Effector CD4-positive, alpha-beta T cell (primary cell): ENCODE measurements around the gene SCAI.
"Not testable (repeated sequence)": the region's sequence is repeated elsewhere in the genome, so short reads cannot be mapped to it uniquely, and the experiment has no call there.

Experiments
- DNase-seq: peaks from one replicate; pipeline ENCODE4 v3.0.0-alpha.2; 2020

Gene SCAI

GRCh38 chr9:125008599-125008998 is 134.7 kb downstream of the SCAI start:
- DNase-seq: no peak

DNA sequence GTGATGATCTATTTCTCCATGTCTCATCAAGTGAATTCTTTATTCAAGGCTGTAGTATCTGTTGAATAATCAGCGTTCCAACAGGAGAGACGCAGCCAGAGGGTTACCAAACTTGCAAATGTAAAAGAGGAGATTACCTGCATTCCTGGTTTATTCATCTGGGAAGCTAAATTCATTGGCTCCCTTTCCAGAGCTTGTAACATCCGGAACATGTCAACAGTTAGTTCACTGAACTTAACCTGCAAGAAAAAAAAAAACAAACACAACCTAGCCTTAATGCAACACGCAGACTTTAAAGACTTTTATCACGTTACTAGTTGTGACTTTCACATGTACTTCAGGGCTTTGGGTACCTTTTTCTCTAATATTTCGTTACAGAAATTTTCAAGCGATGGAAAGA is 140.0 kb downstream of the SCAI start:
- no peak for DNase-seq

GRCh38 chr9:124983698-124984097 is 159.6 kb downstream of the SCAI start:
- DNase-seq: no peak

DNA sequence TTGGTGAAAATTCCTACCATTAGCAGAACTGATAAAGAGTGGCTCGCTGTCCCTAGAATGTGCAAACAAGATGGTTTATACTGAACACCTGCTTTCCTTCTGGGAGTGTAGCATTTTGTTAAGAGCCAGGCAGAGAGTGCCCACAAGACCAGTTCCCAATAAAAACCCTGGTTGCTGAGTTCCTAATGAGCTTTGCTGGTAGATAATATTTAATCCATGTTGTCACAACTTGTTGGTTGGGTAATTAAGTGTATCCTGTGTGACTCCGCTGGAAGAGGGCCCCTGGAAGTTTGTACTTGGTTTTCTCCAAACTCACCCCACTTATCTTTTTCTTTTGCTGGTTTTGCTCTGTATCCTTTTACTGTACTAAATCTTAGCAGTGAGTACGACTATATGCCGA is 162.9 kb downstream of the SCAI start:
- DNase-seq: no peak

DNA sequence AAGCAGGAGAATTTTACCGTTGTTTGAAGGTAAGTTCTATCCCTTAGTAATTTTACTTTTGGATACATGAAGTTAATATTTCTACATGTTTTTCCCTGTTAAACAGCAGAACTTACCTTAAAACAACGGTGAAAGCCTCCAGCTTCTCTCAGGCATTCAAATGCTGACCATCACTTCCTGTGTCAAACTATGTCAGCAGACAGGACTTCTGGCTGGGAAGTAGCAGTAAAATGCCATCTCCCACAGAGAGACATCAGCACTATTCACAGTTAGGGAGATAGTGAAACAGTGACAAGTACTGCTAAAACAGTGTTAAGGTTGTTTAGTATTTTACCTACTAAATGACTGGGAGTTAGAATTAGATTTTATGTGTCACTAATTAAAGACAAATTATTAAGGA is 168.2 kb downstream of the SCAI start:
- no peak for DNase-seq

DNA sequence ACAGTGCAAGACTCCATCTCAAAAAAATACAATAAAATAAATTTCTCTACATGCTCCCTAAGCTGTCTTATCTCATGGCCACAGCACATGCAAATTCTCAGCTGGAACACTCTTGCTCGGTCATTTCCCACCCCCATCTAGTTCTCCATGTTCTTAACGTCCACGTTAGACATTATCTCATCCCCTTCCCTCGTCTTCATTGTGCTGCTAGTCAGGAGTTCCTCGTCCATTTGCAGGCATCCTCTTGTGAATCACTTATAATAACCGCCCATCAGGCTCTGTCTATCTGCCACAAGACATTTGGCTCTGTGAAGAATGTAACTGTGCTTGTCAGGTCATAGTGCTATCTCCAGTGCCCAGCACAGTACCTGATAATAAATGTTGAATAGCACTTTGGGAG is 169.5 kb downstream of the SCAI start:
- DNase-seq: no peak

GRCh38 chr9:124972241-124972770 is 171.0 kb downstream of the SCAI start:
- DNase-seq: no peak

- DNase-seq: no peak
Measured at GRCh38 chr9:124969401-124969800, 173.9 kb downstream of the SCAI start.

DNA sequence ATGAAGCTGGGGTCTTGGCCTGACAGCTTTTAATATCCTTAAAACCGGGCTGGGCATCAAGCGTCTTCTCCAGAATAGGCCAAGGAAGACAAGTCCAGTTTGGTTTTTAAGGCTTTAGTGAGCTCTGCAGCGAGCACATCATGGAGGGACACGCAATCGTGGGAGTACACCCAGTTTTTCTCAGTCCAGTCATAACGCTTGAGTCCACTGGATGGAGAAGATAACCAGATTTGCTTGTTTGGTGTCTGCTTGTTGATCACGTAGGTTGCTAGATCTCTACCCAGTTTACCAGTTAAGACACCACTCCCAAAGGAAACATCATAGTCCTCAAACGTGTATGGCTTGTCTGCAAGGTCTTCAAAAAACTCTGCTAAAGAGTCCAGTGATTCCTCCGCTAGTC is 175.1 kb downstream of the SCAI start:
- no peak for DNase-seq

GRCh38 chr9:124965775-124966568 is 177.4 kb downstream of the SCAI start:
- peak; percentile 3 for DNase-seq

DNA sequence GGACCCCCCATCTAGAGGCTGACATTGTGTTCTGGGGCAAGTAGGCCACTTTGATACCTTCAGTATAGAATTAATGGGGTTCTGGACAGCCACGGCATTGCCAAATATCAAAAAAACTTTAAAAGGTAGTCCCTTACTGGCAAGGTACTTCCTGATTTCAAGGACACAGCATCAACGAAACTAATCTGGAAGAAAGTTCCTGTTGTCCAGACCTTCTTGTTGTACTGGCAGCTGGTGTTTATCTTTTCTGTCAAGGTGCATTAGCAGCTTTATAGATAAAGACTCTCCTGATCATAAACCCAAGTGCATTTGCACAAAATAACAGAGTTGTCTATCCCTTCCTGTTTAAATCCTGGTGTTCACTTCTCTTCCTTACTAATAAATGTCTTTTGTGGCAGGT is 178.7 kb downstream of the SCAI start:
- no peak for DNase-seq

- no peak for DNase-seq
Measured at GRCh38 chr9:124964056-124964455, 179.3 kb downstream of the SCAI start.

- no peak for DNase-seq
Measured at GRCh38 chr9:124960409-124960752, 182.9 kb downstream of the SCAI start.

DNA sequence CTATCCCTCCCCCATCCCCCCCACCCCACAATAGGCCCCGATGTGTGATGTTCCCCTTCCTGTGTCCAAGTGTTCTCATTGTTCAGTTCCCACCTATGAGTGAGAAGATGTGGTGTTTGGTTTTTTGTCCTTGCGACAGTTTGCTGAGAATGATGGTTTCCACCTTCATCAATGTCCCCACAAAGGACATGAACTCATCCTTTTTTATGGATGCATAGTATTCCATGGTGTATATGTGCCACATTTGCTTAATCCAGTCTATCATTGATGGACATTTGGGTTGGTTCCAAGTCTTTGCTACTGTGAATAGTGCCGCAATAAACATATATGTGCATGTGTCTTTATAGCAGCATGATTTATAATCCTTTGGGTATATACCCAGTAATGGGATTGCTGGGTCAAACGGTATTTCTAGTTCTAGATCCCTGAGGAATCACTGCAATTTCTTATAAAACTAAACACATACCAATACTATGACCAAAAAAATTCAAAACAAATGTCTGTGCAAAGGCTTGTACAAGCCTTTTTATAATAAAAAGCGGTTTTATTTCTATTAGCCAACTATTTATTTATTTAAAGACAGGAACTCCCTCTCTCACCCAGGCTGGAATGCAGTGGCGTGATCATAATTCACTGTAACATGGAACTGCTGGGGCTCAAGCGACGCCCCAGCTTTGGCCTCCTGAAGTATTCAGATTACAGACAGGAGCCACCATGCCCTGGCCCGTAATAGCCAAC is 183.5 kb downstream of the SCAI start:
- DNase-seq: not testable (repeated sequence)

GRCh38 chr9:124954255-124954654 is 189.1 kb downstream of the SCAI start:
- DNase-seq: no peak

DNA sequence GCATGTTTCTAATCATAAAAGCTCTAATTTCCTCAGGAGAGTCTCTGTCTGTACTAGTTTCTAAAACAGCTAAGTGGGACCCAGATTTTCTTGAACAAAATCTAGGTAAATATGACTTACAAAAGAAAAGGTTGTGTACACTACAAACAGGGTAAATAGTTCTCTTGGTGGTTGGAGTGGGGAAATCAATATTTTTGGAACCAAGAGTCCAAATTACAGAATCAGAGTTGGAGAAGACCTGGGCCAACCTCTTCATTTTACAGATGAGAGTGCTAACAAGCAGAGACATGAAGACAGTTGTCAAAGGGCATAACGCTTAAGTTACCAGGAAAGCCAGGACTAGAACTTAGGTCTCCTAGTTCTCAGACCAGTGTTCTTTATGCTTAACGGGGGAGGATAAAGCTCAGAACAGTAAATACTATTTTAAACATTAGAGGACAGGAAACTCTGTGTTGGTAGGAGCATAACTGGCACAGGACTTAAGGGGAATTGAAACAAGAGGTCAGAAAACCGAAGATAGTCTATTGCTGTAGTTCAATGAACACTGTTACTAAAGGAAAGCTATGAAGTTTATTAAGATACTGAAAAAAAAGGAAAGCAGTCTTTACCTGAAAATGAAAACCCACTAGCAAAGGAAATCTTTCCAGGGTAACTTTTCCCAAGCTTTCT is 193.1 kb downstream of the SCAI start:
- DNase-seq: no peak

DNA sequence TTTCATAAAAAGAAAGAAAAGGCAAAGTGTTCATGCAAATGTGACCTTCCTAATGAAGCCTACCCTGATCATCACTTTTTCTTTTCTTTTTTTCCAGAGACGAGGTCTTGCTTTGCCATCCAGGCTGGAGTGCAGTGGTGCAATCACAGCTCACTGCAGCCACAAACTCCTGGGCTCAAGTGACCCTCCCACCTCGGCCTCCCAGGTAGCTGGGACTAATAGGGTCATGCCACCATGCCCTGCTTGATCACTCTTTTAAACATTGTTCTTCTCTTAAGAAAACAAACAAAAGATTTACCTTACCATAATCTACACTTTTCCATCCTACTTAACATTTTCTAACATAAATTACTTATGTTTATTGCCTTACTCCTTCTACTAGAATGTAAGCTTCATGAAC is 193.9 kb downstream of the SCAI start:
- no peak for DNase-seq

GRCh38 chr9:124947727-124948391 is 195.5 kb downstream of the SCAI start:
- DNase-seq: no peak

DNA sequence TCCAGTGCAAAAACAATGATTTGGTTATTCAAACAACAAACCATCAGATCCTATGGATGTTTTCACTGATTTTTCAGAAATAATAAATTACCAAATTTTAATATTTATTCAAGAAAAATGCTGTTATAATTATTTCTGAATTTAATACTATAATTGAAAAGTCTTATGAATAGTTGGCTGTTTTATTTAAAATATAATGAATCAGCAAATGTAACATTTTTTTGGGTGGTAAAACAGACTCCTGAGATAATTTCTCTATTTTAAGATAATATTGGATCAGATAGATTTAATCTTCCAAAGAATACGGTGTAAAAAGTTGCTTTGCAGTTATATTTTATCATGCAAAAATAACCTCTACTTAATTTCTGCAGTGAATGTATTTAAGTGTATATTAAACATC is 197.2 kb downstream of the SCAI start:
- DNase-seq: no peak

DNA sequence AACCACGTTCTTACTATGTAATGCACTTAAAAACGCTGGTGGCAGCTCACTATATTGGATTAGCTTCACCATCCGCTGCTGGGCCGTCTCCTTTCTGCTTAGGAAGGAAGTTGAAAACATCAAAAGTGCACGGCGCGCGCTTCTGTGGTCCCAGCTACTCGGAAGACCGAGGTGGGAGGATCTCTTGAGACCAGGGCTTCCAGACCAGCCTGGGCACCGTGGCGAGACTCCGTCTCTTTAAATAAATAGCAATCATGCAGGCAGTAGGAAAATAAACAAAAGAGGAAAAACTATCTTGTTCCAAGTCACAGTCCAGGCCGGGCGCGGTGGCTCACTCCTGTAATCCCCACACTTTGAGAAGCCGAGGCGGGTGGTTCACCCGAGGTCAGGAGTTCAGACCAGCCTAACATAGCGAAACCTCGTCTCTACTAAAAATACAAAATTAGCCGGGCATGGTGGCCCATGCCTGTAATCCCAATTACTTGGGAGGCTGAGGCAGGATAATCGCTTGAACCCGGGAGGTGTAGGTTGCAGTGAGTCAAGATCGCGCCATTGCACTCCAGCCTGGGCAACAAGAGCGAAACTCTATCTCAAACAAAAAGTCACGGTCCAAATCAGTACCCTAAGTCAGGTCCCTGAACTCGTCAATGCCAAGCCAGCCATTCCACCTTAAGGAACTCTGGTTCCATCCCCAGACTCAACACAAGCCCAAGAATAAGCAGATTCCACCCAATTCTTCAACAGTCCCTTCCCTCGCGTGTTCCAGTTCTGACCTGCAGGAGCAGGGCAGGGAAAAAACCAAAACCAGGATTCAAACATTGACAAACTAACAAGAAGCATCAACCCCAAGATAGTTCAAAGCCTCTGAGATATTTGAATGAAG is 201.4 kb downstream of the SCAI start:
- peak; percentile 57 for DNase-seq

DNA sequence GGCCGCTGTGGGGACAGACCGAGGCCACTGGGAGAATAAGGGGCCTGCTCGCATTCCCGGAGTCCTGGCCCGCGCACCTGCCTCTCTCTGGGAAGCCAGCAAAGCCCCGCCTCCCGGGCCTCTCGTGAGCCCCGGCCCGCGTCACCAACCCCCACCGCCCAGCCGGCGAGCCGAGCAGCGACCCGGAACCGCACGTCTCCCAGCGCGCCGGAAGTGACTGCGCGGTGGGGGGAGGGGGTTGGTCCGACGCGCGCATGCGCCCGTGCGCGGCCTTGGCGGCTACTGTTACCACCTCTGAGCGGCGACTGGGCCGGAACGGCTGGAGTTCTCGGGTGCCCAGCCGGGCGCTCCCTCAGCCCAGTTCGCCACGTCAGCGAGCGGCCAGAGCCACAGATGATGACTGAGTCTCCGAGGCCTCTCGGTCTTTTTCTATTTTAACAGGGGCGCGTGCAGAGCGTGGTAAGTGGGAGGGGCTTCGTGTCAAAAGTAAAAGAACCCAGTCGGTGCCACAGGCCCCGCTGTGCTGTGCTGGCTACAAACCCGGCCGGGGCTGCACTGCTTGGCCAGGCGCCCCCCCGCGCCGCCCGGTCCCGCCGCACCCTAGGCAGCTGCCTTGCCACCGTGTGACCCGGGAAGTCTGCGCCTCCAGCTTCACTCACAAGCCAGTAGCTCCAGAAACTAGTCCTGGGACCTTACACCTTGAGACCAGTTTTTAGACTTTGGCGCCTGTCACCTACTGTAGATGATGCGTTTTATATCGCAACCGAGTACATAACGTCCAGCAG is 202.2 kb downstream of the SCAI start, which contains the start of gene GOLGA1:
GOLGA1 (minus strand) TSS at position 190 of the 785 bp plus-strand sequence. CDS start 2,372 bp downstream, outside the sequence.
- DNase-seq: peak; percentile 90
